ENCODE data around the gene SLC27A4.

Gene SLC27A4

DNA sequence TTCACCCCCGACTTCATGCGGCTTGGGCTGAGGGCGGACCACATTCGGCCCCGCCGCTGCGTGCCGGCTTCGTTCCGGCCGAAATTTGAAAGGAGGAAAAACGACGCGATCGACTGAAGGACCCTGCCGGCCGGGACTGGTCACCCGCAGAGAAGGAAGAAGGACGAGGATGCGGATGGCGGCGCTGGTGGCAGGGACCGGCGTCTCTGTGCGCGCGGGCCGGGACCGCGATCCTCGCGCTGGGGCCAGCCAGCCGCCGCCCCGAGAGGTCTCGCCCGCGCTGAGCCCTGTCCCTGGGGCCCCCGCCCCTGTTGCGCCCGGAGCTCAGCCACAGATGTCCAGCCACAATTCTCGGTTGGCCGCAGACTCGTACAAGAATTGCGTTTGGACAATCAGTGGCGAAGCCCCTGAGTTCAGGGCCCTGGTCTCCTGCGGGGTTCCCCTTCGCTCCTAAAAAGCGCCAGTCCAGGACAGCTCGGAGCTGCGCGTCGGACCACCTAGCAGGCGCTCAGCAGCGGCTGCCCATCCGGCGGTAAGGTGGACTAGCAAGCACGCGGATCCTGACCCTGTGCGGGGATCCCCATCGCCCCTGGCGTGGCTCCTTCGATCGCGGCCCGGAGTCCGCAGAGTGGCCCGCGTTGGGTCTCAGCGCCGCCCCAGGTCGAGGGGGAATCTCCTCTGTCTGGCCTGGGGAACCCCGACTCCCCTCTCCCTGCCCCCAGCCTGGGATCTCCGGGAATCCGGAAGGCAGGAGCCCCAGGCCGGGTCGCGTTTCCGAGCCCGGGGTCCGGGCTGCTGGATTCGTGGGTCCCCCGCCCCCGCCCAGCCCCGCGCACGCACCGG lies 52.2 kb downstream of the SLC27A4 start:
- DNase-seq = no peak

DNA sequence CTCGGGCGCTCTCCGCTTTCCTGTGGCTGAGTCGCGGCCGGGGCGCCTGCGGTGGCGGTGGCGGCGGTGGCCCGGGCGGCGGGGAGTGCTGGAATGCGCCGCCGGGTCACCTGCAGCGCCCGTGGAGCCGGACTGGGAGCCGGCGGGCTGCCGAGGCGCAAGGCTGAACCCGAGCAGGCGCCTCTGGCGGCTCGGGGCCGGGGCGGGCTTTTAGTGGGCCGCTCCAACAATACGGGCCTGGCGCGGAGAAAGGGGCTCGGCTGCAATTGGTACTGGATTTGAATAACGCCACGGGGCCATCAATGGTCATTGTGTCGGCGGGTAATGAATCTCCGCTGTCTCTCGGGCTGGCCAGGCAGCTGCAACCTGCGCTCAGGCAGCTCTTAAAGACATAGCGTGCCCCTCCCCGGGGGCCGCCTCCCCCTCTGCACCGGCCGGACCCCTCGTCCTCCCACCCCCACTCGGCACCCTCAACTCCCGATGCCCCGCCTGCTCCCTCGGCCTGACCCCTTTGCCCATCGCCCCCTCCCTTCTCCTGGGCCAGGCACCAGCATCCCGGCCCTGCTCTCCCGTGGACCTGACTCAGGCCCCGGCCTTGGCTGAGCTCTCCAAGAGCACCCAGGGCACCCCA lies 52.9 kb downstream of the SLC27A4 start:
- no peak for DNase-seq

- no peak for DNase-seq
Observed at GRCh38 chr9:128393970-128394369, 53.6 kb downstream of the SLC27A4 start.

DNA sequence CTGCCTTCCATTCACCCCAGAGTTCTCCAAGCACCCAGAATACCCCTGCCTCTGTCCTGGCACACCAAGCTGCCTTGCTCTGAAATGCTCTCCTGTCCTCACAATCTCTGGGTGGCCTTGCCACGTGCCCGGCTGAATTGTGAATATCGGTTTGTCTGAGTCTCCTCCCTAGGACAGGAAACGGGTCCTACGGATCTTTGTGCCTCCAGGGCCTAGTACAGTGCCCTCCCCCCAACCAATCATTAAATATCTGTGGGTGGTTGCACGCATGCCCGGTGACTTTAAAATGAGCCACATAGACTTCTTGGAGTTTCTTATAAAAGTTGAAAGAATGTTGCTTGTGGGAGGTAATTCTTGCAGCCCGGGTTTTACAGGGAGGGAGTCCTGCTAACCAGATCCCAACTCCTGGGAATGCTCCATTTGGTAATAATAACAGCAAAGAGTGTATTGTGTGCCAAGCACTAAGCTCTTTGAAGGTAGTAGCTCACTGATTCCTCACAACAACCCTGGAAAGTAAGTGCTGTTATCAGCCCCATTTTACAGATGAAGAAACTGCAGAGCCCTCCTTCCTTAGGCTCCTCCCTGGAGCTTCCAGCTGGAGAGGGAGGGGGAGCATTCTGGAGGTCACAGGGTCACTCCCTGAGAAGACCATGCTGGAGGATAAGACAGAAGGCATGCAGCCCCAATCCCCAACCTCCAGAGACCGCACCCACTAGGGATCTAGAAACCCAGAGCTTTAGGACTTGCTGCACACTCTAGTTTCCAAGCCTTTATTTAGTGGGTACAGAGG lies 54.2 kb downstream of the SLC27A4 start:
- DNase-seq = no peak

- DNase-seq = no peak
Observed at GRCh38 chr9:128396970-128397613, 56.8 kb downstream of the SLC27A4 start.

- DNase-seq = no peak
Observed at GRCh38 chr9:128397831-128398230, 57.5 kb downstream of the SLC27A4 start.

DNA sequence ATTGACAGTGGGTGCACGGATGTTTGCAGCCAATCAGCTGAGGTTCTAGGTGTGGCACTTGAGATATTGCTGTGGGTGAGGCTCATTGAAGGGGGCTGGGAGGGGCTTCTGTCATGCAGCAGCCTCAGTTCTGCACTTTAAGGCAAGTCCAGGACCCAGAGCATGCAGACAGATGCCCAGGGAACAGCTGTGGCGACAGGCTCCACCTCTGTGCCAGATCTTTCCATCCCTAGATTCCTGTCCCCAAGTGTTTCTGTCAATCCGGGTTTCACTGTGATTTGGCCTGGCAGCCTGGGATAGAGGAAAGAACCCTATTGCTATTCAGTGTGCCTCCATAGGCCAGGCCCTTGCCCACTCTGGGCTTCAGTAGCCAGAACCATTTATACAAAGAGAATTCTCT lies 59.5 kb downstream of the SLC27A4 start:
- no peak for DNase-seq

GRCh38 chr9:128404560-128404959 lies 64.2 kb downstream of the SLC27A4 start:
- DNase-seq = no peak

GRCh38 chr9:128405077-128405779 lies 64.9 kb downstream of the SLC27A4 start:
- DNase-seq = no peak

DNA sequence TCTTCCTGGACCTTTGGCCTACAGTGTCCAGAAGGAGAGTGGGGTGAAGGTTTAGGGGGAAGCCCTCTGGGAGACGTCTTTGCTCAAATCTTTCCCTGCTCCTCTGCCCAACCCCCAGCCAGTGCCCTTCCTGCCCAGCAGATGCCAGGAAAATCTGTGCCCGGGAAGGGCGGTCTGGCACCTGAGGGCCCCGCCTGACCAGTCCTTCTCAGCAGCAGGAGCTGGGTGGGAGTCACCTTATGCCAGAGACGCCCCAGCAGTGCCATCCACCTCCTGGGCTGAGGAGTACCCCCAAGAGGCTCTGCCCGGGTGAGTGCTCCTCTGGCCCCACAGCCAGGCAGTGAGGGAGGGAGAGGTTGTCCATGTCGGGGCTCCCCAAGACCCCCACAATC lies 65.4 kb downstream of the SLC27A4 start:
- DNase-seq = no peak

- no peak for DNase-seq
Observed at GRCh38 chr9:128406848-128407391, 66.6 kb downstream of the SLC27A4 start.

- DNase-seq = no peak
Observed at GRCh38 chr9:128408963-128409431, 68.7 kb downstream of the SLC27A4 start.

DNA sequence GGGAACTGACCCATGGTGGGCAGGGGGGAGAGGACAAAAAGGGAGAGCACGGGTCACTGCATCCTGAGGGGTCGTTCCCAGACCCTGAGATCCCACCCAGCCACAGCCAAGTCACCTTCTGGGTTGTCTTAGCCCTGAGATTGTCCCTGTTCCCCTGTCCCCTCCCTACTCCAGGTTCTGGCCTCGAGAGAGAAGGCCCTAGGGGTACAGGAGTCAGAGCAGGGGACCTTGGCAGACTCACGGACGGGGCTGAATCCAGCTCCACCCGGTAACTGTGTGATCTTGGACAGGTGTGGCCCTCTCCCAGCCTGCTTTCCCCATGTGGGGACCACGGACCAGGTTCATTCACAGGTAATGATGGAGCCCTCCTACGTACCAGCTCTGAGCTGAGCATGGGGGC lies 69.1 kb downstream of the SLC27A4 start:
- DNase-seq = no peak

- DNase-seq = no peak
Observed at GRCh38 chr9:128409978-128410377, 69.7 kb downstream of the SLC27A4 start.

All from NCI-H524 treated with DMSO at 0.1 percent for 48 hours (cell line).